WTC11 (cell line): ENCODE results near the gene TBKBP1. TPM values are rescaled to one million over a fixed set of nuclear protein-coding genes. Genes with fewer than 3 reads are reported as not detected.

Experiments
- ATAC-seq: fragments of 200-7000 bp; cut with Tn5 transposase; 2 replicates; pipeline ENCODE4 v1.10.0; 2021; ENCODE audit warnings: mild to moderate bottlenecking, moderate library complexity
- CTCF ChIA-PET: fragments of 300-600 bp; sonication (Branson Sonifier 250); formaldehyde crosslinking; loops from one replicate; lab custom pipeline; 2021; ENCODE audit warnings: antibody characterized with exemption; lab: Charles Lee
- POLR2A ChIA-PET: fragments of 350-600 bp; sonication (Branson Sonifier 250); formaldehyde crosslinking; loops from one replicate; lab custom pipeline; 2021; ENCODE audit warnings: antibody characterized with exemption; lab: Charles Lee
- DNase-seq: peaks from one replicate; pipeline ENCODE4 v3.0.0; 2021; ENCODE audit warnings: low spot score
- H3K27ac Mint-ChIP-seq: 2 replicates; pipeline ENCODE4 v1.8.0; 2021; ENCODE audit warnings: mixed read lengths
- H3K27me3 Mint-ChIP-seq: 2 replicates; pipeline ENCODE4 v1.8.0; 2021; ENCODE audit warnings: low read depth, mild to moderate bottlenecking, moderate library complexity, mixed read lengths
- H3K36me3 Mint-ChIP-seq: 2 replicates; pipeline ENCODE4 v1.8.0; 2021; ENCODE audit warnings: mixed read lengths
- H3K4me1 Mint-ChIP-seq: 2 replicates; pipeline ENCODE4 v1.8.0; 2022; ENCODE audit warnings: mixed read lengths
- H3K4me3 Mint-ChIP-seq: 2 replicates; pipeline ENCODE4 v1.8.0; 2021; ENCODE audit warnings: mild to moderate bottlenecking, moderate library complexity, mixed read lengths
- H3K9me3 Mint-ChIP-seq: 2 replicates; pipeline ENCODE4 v1.8.0; 2021; ENCODE audit warnings: mixed read lengths
- CREB1 ChIP-seq: sonication (generic); formaldehyde crosslinking; IDR thresholded peaks from 2 replicates; pipeline ENCODE4 v1.8.0; 2023; ENCODE audit warnings: mild to moderate bottlenecking, missing genetic modification reagents
- ELF4 ChIP-seq: sonication (generic); formaldehyde crosslinking; IDR thresholded peaks from 2 replicates; pipeline ENCODE4 v1.8.1; 2022; ENCODE audit warnings: low read depth, mild to moderate bottlenecking, moderate library complexity, missing genetic modification reagents
- FOXK1 ChIP-seq: sonication (generic); formaldehyde crosslinking; IDR thresholded peaks from 2 replicates; pipeline ENCODE4 v1.8.0; 2022; ENCODE audit warnings: mild to moderate bottlenecking, moderate library complexity, missing genetic modification reagents
- IRF2 ChIP-seq: sonication (generic); formaldehyde crosslinking; IDR thresholded peaks from 2 replicates; pipeline ENCODE4 v1.8.0; 2022; ENCODE audit warnings: low read depth, missing genetic modification reagents, borderline replicate concordance
- JUN ChIP-seq: sonication (generic); formaldehyde crosslinking; IDR thresholded peaks from 2 replicates; pipeline ENCODE4 v1.8.0; 2023; ENCODE audit warnings: mild to moderate bottlenecking, missing genetic modification reagents
- MXD4 ChIP-seq: fragments of 250-450 bp; sonication (Bioruptor Pico); IDR thresholded peaks from 2 replicates; pipeline ENCODE4 v1.8.0; 2021; ENCODE audit warnings: mild to moderate bottlenecking, moderate library complexity, borderline replicate concordance
- NR2C2 ChIP-seq: sonication (generic); formaldehyde crosslinking; IDR thresholded peaks from 2 replicates; pipeline ENCODE4 v1.8.0; 2022; ENCODE audit warnings: mild to moderate bottlenecking, missing genetic modification reagents
- RELA ChIP-seq: sonication (generic); formaldehyde crosslinking; IDR thresholded peaks from 2 replicates; pipeline ENCODE4 v1.8.1; 2022; ENCODE audit warnings: missing genetic modification reagents, mild to moderate bottlenecking, borderline replicate concordance
- SP1 ChIP-seq: sonication (generic); formaldehyde crosslinking; conservative IDR thresholded peaks from 2 replicates; pipeline ENCODE4 v1.8.1; 2022; ENCODE audit warnings: missing genetic modification reagents
- TEAD1 ChIP-seq: sonication (generic); formaldehyde crosslinking; IDR thresholded peaks from 2 replicates; pipeline ENCODE4 v1.8.0; 2022; ENCODE audit warnings: mild to moderate bottlenecking, missing genetic modification reagents
- ZNF138 ChIP-seq: sonication (generic); formaldehyde crosslinking; conservative IDR thresholded peaks from 2 replicates; pipeline ENCODE4 v1.8.1; 2022; ENCODE audit warnings: mild to moderate bottlenecking, moderate library complexity, missing genetic modification reagents
- ZNF232 ChIP-seq: sonication (generic); formaldehyde crosslinking; IDR thresholded peaks from 2 replicates; pipeline ENCODE4 v1.8.0; 2022; ENCODE audit warnings: mild to moderate bottlenecking, missing genetic modification reagents
- ZNF671 ChIP-seq: fragments of 250-450 bp; sonication (Bioruptor Pico); IDR thresholded peaks from 2 replicates; pipeline ENCODE4 v1.8.0; 2021; ENCODE audit warnings: mild to moderate bottlenecking
- total RNA-seq: library from RNA; stranded (reverse); gene quantifications from 3 replicates; pipeline ENCODE4 v1.2.3, GENCODE V29; 2021
- TF ChIP-seq, protein P1 (sequence below): sonication (generic); formaldehyde crosslinking; IDR thresholded peaks from 2 replicates; pipeline ENCODE4 v1.8.0; 2023; ENCODE audit warnings: missing genetic modification reagents, mild to moderate bottlenecking, borderline replicate concordance
- TF ChIP-seq, protein P2 (sequence below): sonication (generic); formaldehyde crosslinking; IDR thresholded peaks from 2 replicates; pipeline ENCODE4 v1.8.1; 2023; ENCODE audit warnings: mild to moderate bottlenecking, moderate library complexity, missing genetic modification reagents
- TF ChIP-seq, protein P3 (sequence below): sonication (generic); formaldehyde crosslinking; IDR thresholded peaks from 2 replicates; pipeline ENCODE4 v1.8.0; 2022; ENCODE audit warnings: mild to moderate bottlenecking, missing genetic modification reagents
- TF ChIP-seq, protein P4 (sequence below): sonication (generic); formaldehyde crosslinking; IDR thresholded peaks from 2 replicates; pipeline ENCODE4 v1.8.1; 2022; ENCODE audit warnings: mild to moderate bottlenecking, moderate library complexity, missing genetic modification reagents
- TF ChIP-seq, protein P5 (sequence below): sonication (generic); formaldehyde crosslinking; IDR thresholded peaks from 2 replicates; pipeline ENCODE4 v1.8.1; 2023; ENCODE audit warnings: mild to moderate bottlenecking, missing genetic modification reagents, moderate library complexity
- TF ChIP-seq, protein P6 (sequence below): fragments of 250-450 bp; sonication (Bioruptor Pico); IDR thresholded peaks from 2 replicates; pipeline ENCODE4 v2.1.2; 2022; ENCODE audit warnings: mild to moderate bottlenecking, moderate library complexity
- TF ChIP-seq, protein P7 (sequence below): sonication (generic); formaldehyde crosslinking; IDR thresholded peaks from 2 replicates; pipeline ENCODE4 v1.8.0; 2022; ENCODE audit warnings: mild to moderate bottlenecking, missing genetic modification reagents
- TF ChIP-seq, protein P8 (sequence below): sonication (generic); formaldehyde crosslinking; IDR thresholded peaks from 2 replicates; pipeline ENCODE4 v1.8.0; 2023; ENCODE audit warnings: missing genetic modification reagents

The TBKBP1 gene
- total RNA-seq, 1 experiment from 2014 or later, result 17.4 TPM

DNA sequence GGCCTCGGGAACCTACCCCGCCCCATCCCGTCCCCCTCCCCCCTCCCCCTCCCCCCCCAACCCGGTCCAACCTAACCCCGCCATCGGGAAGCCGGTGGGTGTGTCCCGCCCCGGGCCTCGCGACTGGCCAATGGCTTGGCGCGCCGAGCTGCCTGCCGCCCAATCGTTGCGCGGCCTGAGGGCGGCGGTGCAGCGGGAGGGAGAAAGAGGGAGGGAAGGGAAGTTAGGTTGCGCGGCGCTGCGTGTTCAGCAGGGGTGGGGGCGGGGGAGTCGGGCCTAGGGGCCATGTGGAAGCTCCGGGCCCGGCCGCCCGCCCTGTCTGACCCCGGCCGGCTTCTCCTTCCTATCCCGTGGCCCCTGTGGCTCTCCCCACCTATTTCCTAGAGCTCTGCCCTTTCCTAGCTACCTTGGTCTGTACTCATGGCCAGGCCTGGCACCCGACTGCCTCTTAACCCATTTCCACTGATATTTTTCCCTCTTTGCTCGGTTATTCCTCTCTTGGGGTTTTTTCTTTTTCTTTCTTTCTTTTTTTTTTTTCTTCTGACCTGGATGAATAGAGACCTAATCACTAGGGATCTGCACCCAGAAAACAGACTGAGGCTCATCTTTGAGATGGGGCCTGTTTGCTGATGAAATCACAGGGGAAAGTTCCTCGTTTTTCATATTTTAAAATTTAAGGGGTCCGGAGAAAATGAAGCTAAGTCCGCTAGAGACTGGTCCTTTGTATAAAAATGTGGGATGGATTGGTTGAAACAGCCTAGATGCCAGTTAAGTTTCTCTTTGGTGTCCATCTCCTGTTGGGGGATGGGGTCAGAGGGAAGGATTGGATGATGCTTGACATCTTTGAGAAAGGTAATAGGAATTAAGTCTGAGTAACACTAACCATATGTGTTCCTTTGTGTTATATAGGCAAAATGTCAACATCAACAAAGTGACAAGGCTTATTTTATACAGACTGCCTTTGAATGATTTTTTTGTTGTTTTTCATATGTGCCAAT lies 43.1 kb upstream of the TBKBP1 start (continued):
- TF ChIP-seq, protein P1, sequence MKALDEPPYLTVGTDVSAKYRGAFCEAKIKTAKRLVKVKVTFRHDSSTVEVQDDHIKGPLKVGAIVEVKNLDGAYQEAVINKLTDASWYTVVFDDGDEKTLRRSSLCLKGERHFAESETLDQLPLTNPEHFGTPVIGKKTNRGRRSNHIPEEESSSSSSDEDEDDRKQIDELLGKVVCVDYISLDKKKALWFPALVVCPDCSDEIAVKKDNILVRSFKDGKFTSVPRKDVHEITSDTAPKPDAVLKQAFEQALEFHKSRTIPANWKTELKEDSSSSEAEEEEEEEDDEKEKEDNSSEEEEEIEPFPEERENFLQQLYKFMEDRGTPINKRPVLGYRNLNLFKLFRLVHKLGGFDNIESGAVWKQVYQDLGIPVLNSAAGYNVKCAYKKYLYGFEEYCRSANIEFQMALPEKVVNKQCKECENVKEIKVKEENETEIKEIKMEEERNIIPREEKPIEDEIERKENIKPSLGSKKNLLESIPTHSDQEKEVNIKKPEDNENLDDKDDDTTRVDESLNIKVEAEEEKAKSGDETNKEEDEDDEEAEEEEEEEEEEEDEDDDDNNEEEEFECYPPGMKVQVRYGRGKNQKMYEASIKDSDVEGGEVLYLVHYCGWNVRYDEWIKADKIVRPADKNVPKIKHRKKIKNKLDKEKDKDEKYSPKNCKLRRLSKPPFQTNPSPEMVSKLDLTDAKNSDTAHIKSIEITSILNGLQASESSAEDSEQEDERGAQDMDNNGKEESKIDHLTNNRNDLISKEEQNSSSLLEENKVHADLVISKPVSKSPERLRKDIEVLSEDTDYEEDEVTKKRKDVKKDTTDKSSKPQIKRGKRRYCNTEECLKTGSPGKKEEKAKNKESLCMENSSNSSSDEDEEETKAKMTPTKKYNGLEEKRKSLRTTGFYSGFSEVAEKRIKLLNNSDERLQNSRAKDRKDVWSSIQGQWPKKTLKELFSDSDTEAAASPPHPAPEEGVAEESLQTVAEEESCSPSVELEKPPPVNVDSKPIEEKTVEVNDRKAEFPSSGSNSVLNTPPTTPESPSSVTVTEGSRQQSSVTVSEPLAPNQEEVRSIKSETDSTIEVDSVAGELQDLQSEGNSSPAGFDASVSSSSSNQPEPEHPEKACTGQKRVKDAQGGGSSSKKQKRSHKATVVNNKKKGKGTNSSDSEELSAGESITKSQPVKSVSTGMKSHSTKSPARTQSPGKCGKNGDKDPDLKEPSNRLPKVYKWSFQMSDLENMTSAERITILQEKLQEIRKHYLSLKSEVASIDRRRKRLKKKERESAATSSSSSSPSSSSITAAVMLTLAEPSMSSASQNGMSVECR (CRISPR knock-in tag), result peak; percentile 67; the same call in 1 of the 2 replicates
- TF ChIP-seq NR2C2 (CRISPR knock-in tag) (no peak), TEAD1 (peak; percentile 55; the same call in 1 of the 2 replicates), SP1 (CRISPR knock-in tag) (peak; percentile 83), FOXK1 (CRISPR knock-in tag) (peak; percentile 12; the same call in 1 of the 2 replicates), ZNF671 (CRISPR knock-in tag) (no peak)
- TF ChIP-seq, protein P2, sequence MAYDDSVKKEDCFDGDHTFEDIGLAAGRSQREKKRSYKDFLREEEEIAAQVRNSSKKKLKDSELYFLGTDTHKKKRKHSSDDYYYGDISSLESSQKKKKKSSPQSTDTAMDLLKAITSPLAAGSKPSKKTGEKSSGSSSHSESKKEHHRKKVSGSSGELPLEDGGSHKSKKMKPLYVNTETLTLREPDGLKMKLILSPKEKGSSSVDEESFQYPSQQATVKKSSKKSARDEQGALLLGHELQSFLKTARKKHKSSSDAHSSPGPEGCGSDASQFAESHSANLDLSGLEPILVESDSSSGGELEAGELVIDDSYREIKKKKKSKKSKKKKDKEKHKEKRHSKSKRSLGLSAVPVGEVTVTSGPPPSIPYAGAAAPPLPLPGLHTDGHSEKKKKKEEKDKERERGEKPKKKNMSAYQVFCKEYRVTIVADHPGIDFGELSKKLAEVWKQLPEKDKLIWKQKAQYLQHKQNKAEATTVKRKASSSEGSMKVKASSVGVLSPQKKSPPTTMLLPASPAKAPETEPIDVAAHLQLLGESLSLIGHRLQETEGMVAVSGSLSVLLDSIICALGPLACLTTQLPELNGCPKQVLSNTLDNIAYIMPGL (CRISPR knock-in tag), result 0 out of 2 replicates have a peak, but pooled peaks have one; percentile 15
- TF ChIP-seq, protein P3, sequence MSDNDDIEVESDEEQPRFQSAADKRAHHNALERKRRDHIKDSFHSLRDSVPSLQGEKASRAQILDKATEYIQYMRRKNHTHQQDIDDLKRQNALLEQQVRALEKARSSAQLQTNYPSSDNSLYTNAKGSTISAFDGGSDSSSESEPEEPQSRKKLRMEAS (CRISPR knock-in tag), result peak; percentile 83
- TF ChIP-seq, protein P4, sequence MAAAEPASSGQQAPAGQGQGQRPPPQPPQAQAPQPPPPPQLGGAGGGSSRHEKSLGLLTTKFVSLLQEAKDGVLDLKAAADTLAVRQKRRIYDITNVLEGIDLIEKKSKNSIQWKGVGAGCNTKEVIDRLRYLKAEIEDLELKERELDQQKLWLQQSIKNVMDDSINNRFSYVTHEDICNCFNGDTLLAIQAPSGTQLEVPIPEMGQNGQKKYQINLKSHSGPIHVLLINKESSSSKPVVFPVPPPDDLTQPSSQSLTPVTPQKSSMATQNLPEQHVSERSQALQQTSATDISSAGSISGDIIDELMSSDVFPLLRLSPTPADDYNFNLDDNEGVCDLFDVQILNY, result 0 out of 2 replicates have a peak, but pooled peaks have one; percentile 55

DNA sequence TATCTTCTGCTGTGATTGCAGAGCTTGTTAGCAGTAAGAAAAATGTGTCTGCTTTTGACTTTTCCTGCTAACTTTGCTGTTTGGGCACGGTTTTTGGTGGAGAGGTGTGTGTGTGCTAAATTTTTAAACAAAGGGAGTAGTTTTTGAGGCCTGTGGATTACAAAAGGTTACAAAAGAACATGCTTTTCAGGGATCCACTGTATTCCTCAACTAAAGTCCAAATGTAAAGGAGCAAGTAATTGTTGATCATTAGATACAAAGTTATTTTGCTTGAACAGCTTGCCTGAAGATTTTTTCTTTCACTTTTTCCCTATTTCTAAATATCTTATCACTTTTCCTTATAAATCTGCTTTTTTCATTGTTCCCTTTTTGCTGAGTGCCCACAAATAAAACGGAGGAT lies 42.3 kb upstream of the TBKBP1 start:
- peak overlapping the region; percentile 87 for H3K27ac Mint-ChIP-seq
- TF ChIP-seq ZNF232 (CRISPR knock-in tag) (no peak), ELF4 (CRISPR knock-in tag) (no peak), IRF2 (CRISPR knock-in tag) (no peak), ZNF138 (no peak), CREB1 (CRISPR knock-in tag) (no peak), JUN (CRISPR knock-in tag) (no peak), RELA (no peak), TEAD1 (no peak), MXD4 (CRISPR knock-in tag) (no peak)
- TF ChIP-seq, protein P5, sequence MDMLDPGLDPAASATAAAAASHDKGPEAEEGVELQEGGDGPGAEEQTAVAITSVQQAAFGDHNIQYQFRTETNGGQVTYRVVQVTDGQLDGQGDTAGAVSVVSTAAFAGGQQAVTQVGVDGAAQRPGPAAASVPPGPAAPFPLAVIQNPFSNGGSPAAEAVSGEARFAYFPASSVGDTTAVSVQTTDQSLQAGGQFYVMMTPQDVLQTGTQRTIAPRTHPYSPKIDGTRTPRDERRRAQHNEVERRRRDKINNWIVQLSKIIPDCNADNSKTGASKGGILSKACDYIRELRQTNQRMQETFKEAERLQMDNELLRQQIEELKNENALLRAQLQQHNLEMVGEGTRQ (CRISPR knock-in tag), result no peak
- TF ChIP-seq, protein P6, sequence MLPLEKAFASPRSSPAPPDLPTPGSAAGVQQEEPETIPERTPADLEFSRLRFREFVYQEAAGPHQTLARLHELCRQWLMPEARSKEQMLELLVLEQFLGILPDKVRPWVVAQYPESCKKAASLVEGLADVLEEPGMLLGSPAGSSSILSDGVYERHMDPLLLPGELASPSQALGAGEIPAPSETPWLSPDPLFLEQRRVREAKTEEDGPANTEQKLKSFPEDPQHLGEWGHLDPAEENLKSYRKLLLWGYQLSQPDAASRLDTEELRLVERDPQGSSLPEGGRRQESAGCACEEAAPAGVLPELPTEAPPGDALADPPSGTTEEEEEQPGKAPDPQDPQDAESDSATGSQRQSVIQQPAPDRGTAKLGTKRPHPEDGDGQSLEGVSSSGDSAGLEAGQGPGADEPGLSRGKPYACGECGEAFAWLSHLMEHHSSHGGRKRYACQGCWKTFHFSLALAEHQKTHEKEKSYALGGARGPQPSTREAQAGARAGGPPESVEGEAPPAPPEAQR (CRISPR knock-in tag), result no peak
- TF ChIP-seq, protein P7, sequence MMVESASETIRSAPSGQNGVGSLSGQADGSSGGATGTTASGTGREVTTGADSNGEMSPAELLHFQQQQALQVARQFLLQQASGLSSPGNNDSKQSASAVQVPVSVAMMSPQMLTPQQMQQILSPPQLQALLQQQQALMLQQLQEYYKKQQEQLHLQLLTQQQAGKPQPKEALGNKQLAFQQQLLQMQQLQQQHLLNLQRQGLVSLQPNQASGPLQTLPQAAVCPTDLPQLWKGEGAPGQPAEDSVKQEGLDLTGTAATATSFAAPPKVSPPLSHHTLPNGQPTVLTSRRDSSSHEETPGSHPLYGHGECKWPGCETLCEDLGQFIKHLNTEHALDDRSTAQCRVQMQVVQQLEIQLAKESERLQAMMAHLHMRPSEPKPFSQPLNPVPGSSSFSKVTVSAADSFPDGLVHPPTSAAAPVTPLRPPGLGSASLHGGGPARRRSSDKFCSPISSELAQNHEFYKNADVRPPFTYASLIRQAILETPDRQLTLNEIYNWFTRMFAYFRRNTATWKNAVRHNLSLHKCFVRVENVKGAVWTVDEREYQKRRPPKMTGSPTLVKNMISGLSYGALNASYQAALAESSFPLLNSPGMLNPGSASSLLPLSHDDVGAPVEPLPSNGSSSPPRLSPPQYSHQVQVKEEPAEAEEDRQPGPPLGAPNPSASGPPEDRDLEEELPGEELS, result no peak
- TF ChIP-seq, protein P8, sequence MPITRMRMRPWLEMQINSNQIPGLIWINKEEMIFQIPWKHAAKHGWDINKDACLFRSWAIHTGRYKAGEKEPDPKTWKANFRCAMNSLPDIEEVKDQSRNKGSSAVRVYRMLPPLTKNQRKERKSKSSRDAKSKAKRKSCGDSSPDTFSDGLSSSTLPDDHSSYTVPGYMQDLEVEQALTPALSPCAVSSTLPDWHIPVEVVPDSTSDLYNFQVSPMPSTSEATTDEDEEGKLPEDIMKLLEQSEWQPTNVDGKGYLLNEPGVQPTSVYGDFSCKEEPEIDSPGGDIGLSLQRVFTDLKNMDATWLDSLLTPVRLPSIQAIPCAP (CRISPR knock-in tag), result no peak

More for the DNA sequence above, 42.3 kb upstream of the TBKBP1 start:
- Mint-ChIP-seq H3K9me3 (no peaks in the 10 kb centered on the region), H3K4me3 (peak overlapping the region; percentile 91), H3K4me1 (peaks cover 28% of the 10 kb centered on the region), H3K27me3 (no peaks in the 10 kb centered on the region; the same call in 1 of the 2 replicates), H3K36me3 (peaks cover 53% of the 10 kb centered on the region)
- DNase-seq (no peak), ATAC-seq (no peak)
- POLR2A ChIA-PET, result no interaction called here
- CTCF ChIA-PET, result interaction anchor here (2.1 kb wide), 1 partner anchor 12 kb away, joined by 12 read pairs; no protein-coding TSS in a partner anchor
